ENCODE results near the gene ATE1.
"Not testable (repeated sequence)": the region's sequence is repeated elsewhere in the genome, so short reads cannot be mapped to it uniquely, and the experiment has no call there.

ATE1 gene

GRCh38 chr10:121732656-121733445 lies 195.0 kb downstream of the ATE1 start:
- DNase-seq: no peak

DNA sequence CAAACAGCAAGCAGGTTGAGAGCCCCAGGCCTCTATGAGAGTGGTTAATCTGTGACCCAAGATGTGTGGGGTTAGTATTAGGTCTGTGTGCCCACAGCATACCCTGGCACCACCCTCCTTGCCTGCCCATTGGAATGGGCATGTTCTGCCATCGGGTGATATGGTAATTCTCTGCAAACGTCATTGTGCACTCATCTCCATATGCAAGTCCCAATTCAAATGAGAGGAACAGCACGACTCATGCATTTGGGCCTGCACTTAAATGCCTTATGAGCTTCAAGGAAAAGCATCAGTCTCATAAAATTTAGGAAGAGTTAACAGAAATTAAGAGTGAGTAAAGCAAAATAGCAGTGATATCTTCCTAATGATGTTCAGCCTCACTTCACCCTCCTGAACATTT lies 195.7 kb downstream of the ATE1 start:
- no peak for DNase-seq

GRCh38 chr10:121724282-121724681 lies 203.5 kb downstream of the ATE1 start:
- DNase-seq: no peak

GRCh38 chr10:121722665-121723064 lies 205.2 kb downstream of the ATE1 start:
- no peak for DNase-seq

DNA sequence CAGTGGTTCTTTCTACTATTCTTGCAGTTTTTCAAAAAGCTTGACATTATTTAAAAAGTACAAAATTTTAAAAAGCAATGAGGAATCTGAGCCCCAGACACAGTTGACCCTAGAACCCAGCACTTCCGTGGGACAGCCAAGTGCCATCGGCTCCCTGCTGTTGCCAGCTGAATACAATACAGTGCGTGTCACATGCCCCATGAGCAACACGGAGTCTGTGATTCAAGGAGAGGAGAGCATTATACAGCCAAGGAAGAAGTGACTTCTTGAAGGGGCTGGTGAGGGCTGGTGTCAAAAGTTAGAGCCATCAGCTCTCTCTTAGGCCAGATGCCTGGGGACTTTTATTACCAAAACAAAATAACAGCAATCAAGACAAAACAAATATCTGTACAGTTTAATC lies 206.6 kb downstream of the ATE1 start:
- no peak for DNase-seq

- no peak for DNase-seq
Measured at GRCh38 chr10:121715969-121716368, 211.9 kb downstream of the ATE1 start.

DNA sequence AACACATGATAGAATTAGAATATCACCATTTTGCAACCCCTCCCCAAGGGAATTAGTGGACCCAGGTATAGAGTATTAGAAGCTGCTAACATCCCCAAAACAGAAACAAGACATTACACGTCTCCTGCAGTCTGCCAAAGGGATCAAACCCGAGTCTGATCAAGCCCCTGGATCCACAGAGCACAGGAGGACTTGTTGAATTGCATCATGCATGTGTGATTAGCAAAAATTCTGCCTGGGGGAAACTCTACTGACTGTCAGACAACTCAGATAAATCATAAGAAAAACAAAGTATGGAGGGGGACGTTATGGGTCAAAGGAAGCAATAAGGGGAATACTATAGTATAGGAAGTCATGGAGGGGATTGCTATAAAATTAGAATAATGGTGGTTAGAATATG lies 212.8 kb downstream of the ATE1 start:
- DNase-seq: no peak

- DNase-seq: no peak
Measured at GRCh38 chr10:121713486-121713885, 214.3 kb downstream of the ATE1 start.

GRCh38 chr10:121710971-121711370 lies 216.9 kb downstream of the ATE1 start:
- DNase-seq: no peak

DNA sequence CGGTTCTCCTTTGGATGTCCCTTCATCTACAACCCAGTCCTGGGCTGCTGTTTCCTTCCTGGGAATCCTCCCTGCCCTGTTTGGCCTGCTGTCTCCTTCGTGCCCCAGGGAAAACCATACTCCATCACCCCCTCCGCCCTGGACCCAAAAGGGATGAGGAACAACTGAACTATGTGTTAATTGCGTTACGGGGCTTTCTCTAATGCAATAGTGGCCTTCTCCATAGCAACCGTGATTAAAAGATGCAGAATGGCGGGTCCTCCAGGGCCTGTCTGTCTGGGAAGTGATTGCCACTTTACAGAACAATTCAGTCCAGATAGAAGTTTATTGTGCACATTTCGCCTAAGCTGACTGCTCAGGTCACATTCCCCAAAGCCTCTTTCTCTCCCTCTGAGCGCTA lies 217.6 kb downstream of the ATE1 start:
- DNase-seq: no peak

DNA sequence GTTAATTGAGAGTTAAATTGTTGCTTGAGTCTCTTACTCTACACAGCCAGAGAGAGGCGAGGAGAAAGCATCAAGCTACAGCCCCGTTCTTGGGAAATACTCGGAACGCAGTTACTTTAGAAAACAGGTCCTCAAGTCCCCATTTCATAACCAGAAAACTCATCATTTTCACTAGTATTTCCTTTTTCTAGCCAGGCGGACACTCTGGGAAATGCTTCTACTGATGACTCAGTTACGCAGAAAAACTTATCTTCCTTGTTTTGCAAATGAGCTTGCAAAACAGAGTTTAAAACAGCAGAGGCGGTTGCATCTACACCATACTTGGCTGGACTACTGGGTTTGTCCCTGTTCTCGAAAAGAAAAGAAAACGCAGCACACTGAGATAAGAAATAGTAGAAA lies 218.2 kb downstream of the ATE1 start:
- no peak for DNase-seq

- DNase-seq: no peak
Measured at GRCh38 chr10:121708728-121709674, 218.8 kb downstream of the ATE1 start.

GRCh38 chr10:121702351-121703320 lies 225.2 kb downstream of the ATE1 start:
- no peak for DNase-seq

DNA sequence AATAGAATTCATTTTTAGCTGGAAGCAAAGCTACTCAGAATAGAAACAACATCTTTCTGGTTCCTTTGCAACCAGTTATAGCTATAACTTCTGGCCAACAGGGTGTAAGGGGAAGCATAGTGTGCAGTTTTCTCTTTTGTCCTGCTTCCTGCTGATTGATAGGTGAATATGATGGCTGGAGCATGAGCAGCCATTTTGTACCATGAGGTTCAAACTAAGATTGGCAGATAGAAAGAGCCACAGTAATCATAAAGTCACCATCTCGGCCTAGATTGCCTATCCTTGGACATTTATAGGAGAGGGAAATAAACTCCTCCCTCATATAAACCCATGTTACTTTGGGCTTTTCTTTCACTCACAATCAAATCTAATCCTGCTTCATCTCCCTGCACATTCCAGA lies 227.4 kb downstream of the ATE1 start:
- DNase-seq: no peak

GRCh38 chr10:121699703-121700102 lies 228.1 kb downstream of the ATE1 start:
- DNase-seq: not testable (repeated sequence)

GRCh38 chr10:121698902-121699301 lies 228.9 kb downstream of the ATE1 start:
- DNase-seq: no peak

GRCh38 chr10:121698336-121698735 lies 229.5 kb downstream of the ATE1 start:
- no peak for DNase-seq

DNA sequence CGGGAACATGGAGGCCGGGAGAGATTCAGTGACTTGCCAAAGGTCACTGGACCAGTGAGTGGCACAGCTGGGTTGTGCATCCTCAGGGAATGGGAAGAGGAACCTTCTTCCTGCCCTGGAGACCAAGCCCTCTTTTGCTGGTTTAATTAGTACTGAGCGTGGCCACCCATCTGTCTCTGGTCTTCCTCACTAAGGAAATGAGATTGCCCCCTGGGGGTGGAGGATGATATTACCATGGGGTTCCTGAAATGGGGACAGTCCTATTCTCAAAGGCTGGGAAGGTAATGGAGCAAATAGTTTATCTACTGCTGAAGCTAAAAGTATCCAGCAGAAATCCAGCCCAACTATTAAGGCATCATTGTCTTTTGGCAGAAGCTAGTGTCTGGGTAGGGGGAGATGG lies 231.0 kb downstream of the ATE1 start:
- no peak for DNase-seq

- DNase-seq: no peak
Measured at GRCh38 chr10:121695731-121696464, 231.9 kb downstream of the ATE1 start.

GRCh38 chr10:121694966-121695643 lies 232.7 kb downstream of the ATE1 start:
- no peak for DNase-seq

DNA sequence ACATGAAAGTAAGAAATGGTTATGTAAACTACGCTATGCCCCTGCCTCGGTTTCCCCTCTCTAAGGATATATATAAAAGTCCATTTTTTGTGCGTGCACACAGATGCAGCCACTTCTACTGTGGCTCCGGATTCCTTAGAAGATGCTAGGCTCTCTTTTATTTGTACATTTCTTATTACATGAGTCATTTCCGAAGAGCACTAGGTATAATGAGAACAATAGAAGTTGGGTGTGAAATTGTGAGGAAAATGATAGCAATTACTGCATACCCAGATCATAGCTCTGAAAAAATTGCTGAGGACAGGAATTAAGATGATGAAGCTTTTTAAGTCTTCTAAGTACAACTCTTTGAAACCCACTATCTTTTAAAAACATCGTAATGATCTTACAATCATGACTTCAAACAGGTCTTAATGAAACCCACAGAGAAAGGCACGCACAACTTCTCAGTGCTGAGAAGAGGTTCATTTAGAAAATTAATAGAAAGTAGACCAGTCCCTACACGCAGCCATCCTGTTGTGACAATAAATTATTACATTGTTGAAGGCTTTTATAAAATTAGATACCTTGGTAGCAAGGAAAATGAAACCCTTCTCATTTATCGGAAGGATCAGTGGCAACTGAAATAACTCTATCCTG lies 233.4 kb downstream of the ATE1 start:
- DNase-seq: no peak

All from T1000 (cell line).